Endothelial cell of umbilical vein (primary cell): ENCODE data around the gene F8A1. TPM values are rescaled to one million over a fixed set of nuclear protein-coding genes. Genes with fewer than 3 reads are reported as not detected.

Source experiments
- BruUV-seq: library from RNA; stranded (reverse); fragments of 400-500 nt; replicated peaks from 2 replicates; lab custom pipeline; 2021; lab: Mats Ljungman, UMichigan
- CTCF ChIA-PET: fragments of 300-600, 350-600 bp; sonication (Branson Sonifier 250); formaldehyde crosslinking; loops from one replicate; lab custom pipeline; 2021; ENCODE audit warnings: antibody characterized with exemption, inconsistent platforms; lab: Charles Lee
- POLR2A ChIA-PET: fragments of 300-600, 350-600 bp; sonication (Branson Sonifier 250); formaldehyde crosslinking; loops from one replicate; lab custom pipeline; 2021; ENCODE audit warnings: antibody characterized with exemption, inconsistent platforms; lab: Charles Lee
- DNase-seq: peaks from one replicate; pipeline ENCODE4 v3.0.0-alpha.2; 2011; ENCODE audit warnings: low read depth, low spot score
- FAIRE-seq: peaks from 2 replicates; lab custom pipeline; 2011; peaks lifted over from hg19 to GRCh38; lab: Jason Lieb, UNC
- H2AFZ ChIP-seq: 2 replicates; pipeline ENCODE4 v1.6.0; 2012; ENCODE audit warnings: low read depth, low read length, control low read depth, inconsistent platforms
- H3K27ac ChIP-seq: 2 replicates; pipeline ENCODE4 v1.5.1; 2011; ENCODE audit warnings: low read depth, mild to moderate bottlenecking, control low read depth, low read length, moderate library complexity; ENCODE audit not compliant: insufficient read depth
- H3K27me3 ChIP-seq, 2 experiments: 2 replicates each; pipeline versions ENCODE4 v1.6.0 to v1.6.1; 2011; ENCODE audit warnings: low read length in 2 of 2, mixed read lengths in 1 of 2; ENCODE audit not compliant: control insufficient read depth in 2 of 2, insufficient read depth in 2 of 2
- H3K36me3 ChIP-seq, 2 experiments: 2 replicates in 1 of 2; 3 replicates in 1 of 2; pipeline ENCODE4 v1.5.1; 2011; ENCODE audit warnings: low read length in 2 of 2, mild to moderate bottlenecking in 1 of 2, moderate library complexity in 1 of 2; ENCODE audit not compliant: control insufficient read depth in 2 of 2, insufficient read depth in 2 of 2; ENCODE audit errors: extremely low read depth in 1 of 2
- H3K4me1 ChIP-seq: 3 replicates; pipeline ENCODE4 v1.5.1; 2011; ENCODE audit warnings: mild to moderate bottlenecking, low read length; ENCODE audit not compliant: control insufficient read depth, insufficient read depth; ENCODE audit errors: extremely low read depth
- H3K4me2 ChIP-seq: 2 replicates; pipeline ENCODE4 v1.6.1; 2011; ENCODE audit warnings: low read length, control low read depth, mixed read lengths; ENCODE audit not compliant: insufficient read depth
- H3K4me3 ChIP-seq, 3 experiments: fragments of 200-600 bp in 1 of 3; sonication (generic), shearing (Covaris generic) in 1 of 3; replicated peaks in 1 of 3; 2 replicates each; pipeline ENCODE4 v1.5.1; 2011 to 2016; ENCODE audit warnings: control low read depth in 3 of 3, low read length in 3 of 3, mild to moderate bottlenecking in 2 of 3, inconsistent platforms in 1 of 3, low read depth in 1 of 3, moderate library complexity in 1 of 3; ENCODE audit not compliant: insufficient read depth in 1 of 3
- H3K79me2 ChIP-seq: 2 replicates; pipeline ENCODE4 v1.6.0; 2012; ENCODE audit warnings: low read length, inconsistent platforms; ENCODE audit not compliant: control insufficient read depth, insufficient read depth
- H3K9ac ChIP-seq: replicated peaks from 2 replicates; pipeline ENCODE3; 2011; ENCODE audit warnings: low read length, control low read depth; ENCODE audit not compliant: insufficient read depth; ENCODE audit errors: extremely low read depth
- H3K9me1 ChIP-seq: replicated peaks from 3 replicates; pipeline ENCODE4 v1.6.0; 2011; ENCODE audit warnings: mild to moderate bottlenecking, low read length; ENCODE audit not compliant: control insufficient read depth, insufficient read depth; ENCODE audit errors: extremely low read depth
- H3K9me3 ChIP-seq: replicated peaks from 2 replicates; pipeline ENCODE4 v1.5.1; 2012; ENCODE audit warnings: low read length, inconsistent platforms; ENCODE audit not compliant: control insufficient read depth, insufficient read depth
- H4K20me1 ChIP-seq: replicated peaks from 2 replicates; pipeline ENCODE3; 2011; ENCODE audit warnings: mild to moderate bottlenecking, low read length; ENCODE audit not compliant: control insufficient read depth, insufficient read depth; ENCODE audit errors: extremely low read depth
- EZH2 ChIP-seq: IDR thresholded peaks from 2 replicates; pipeline ENCODE4 v1.6.1; 2012; ENCODE audit warnings: borderline replicate concordance, low read depth, mild to moderate bottlenecking, moderate library complexity, low read length, inconsistent platforms; ENCODE audit not compliant: severe bottlenecking
- FOS ChIP-seq: IDR thresholded peaks from 2 replicates; pipeline ENCODE4 v1.6.1; 2011; ENCODE audit warnings: mild to moderate bottlenecking, low read length, moderate library complexity, borderline replicate concordance; ENCODE audit not compliant: insufficient read depth
- GATA2 ChIP-seq: IDR thresholded peaks from 2 replicates; pipeline ENCODE4 v1.7.0; 2011; ENCODE audit warnings: low read depth, mild to moderate bottlenecking, moderate library complexity, mixed read lengths, low read length; ENCODE audit not compliant: insufficient read length, insufficient read depth
- JUN ChIP-seq: IDR thresholded peaks from 2 replicates; pipeline ENCODE4 v1.6.1; 2011; ENCODE audit warnings: borderline replicate concordance, low read depth; ENCODE audit not compliant: insufficient read length, insufficient read depth
- MYC ChIP-seq: IDR thresholded peaks from one replicate; pipeline ENCODE4 v1.6.1; 2011; ENCODE audit warnings: mild to moderate bottlenecking, low read depth, low read length
- POLR2A ChIP-seq: IDR thresholded peaks from 2 replicates; pipeline ENCODE4 v1.6.1; 2012; ENCODE audit warnings: low read depth, mild to moderate bottlenecking, control low read depth, low read length
- POLR2AphosphoS5 ChIP-seq: IDR thresholded peaks from 2 replicates; pipeline ENCODE4 v1.6.1; 2012; ENCODE audit warnings: low read depth, mild to moderate bottlenecking, control low read depth, low read length, moderate library complexity; ENCODE audit not compliant: insufficient read depth
- dilution Hi-C: fragments of 300-500 bp; cut with MboI; formaldehyde crosslinking; loops from one replicate; pipeline ENCODE4 v1.15.0; 2019; ENCODE audit warnings: low sequenced_read_pairs; ENCODE audit not compliant: extremely low pct_ligation_motif_present
- intact Hi-C: fragments of 100-400 bp; cut with micrococcal nuclease; formaldehyde crosslinking; loops from one replicate; pipeline ENCODE4 v1.10.0; 2022
- polyA plus RNA-seq, 4 experiments: library from polyadenylated mRNA; depleted of rRNA in 3 of 4; stranded (reverse) in 3 of 4; unstranded in 1 of 4; fragments of >200 nt; gene quantifications; 2 replicates each; pipeline versions ENCODE4 v1.2.1 to v1.2.3, GENCODE V29; 2011 to 2012; ENCODE audit warnings: missing spikeins in 1 of 4
- total RNA-seq: library from RNA; stranded (reverse); gene quantifications from 2 replicates; pipeline ENCODE4 v1.2.3, GENCODE V29; 2021
- TF ChIP-seq, protein P1 (sequence below): IDR thresholded peaks from 2 replicates; pipeline ENCODE4 v1.6.1; 2011; ENCODE audit not compliant: insufficient read depth, insufficient read length
- TF ChIP-seq, protein P2 (sequence below), 2 donors: IDR thresholded peaks; 1 replicate in 1 of 2; 2 replicates in 1 of 2; pipeline ENCODE4 v1.5.1; 2011; ENCODE audit warnings: low read length in 2 of 2, mild to moderate bottlenecking in 2 of 2, moderate library complexity in 2 of 2, control low read depth in 1 of 2, inconsistent platforms in 1 of 2, low read depth in 1 of 2; ENCODE audit not compliant: insufficient read depth in 1 of 2; ENCODE audit errors: extremely low read depth in 1 of 2

F8A1 gene
- total and polyA plus RNA-seq, 2 donors (not counting 3 experiments of a cell fraction or from before 2014, with no cell fraction given), result 10.0 to 11.4 TPM

DNA sequence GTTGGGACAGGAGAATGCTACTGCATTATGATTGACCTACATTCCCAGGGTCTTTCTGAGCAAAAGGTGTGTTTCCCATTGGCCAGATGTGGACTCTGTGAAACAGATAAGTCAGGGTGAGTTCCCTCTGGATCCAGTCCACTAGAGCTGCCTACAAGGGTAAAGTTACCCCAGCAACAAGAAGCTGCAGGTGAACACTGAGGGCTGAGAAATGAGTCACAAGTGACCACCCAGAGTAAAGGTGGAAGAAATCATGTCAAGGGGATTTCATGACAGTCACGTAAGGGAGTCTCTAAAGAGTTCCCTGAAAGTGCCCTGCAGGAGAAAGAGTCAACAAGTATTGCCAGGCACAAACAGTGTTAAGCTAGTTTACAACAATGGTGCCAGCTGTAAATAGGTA is 16.3 kb downstream of the F8A1 start:
- Histone ChIP-seq H3K79me2 (no peaks in the 10 kb centered on the region), H3K36me3 (no peaks in the 10 kb centered on the region), H3K4me3 (no peak overlapping the region), H3K9me3 (no peaks in the 10 kb centered on the region), H3K4me1 (no peaks in the 10 kb centered on the region), H3K4me2 (no peak overlapping the region), H3K9ac (no peak overlapping the region), H3K27ac (no peak overlapping the region), H2AFZ (no peak overlapping the region), H3K9me1 (no peaks in the 10 kb centered on the region), H3K27me3 (peaks cover 5% of the 10 kb centered on the region in 2 experiments), H4K20me1 (no peaks in the 10 kb centered on the region)
- dilution Hi-C loops, result no loop called here
- CTCF ChIA-PET, result interaction anchor here (1.6 kb wide), 1 partner anchor 15 kb away, joined by 4 read pairs; no protein-coding TSS in a partner anchor
- intact Hi-C loops, result no loop called here
- DNase-seq (no peak), FAIRE-seq (no peak)
- no TSS peak for BruUV-seq
- TF ChIP-seq, protein P1, sequence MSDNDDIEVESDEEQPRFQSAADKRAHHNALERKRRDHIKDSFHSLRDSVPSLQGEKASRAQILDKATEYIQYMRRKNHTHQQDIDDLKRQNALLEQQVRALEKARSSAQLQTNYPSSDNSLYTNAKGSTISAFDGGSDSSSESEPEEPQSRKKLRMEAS, result no peak
- TF ChIP-seq POLR2A (no peak), GATA2 (no peak), MYC (no peak), FOS (no peak)
- TF ChIP-seq, protein P2, sequence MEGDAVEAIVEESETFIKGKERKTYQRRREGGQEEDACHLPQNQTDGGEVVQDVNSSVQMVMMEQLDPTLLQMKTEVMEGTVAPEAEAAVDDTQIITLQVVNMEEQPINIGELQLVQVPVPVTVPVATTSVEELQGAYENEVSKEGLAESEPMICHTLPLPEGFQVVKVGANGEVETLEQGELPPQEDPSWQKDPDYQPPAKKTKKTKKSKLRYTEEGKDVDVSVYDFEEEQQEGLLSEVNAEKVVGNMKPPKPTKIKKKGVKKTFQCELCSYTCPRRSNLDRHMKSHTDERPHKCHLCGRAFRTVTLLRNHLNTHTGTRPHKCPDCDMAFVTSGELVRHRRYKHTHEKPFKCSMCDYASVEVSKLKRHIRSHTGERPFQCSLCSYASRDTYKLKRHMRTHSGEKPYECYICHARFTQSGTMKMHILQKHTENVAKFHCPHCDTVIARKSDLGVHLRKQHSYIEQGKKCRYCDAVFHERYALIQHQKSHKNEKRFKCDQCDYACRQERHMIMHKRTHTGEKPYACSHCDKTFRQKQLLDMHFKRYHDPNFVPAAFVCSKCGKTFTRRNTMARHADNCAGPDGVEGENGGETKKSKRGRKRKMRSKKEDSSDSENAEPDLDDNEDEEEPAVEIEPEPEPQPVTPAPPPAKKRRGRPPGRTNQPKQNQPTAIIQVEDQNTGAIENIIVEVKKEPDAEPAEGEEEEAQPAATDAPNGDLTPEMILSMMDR (IDR thresholded peaks at IDR 0.05; ENCODE audit: extremely low read depth in 1 of 2, insufficient read depth in 1 of 2, low read depth in 1 of 2, low read length in 2 of 2), result no peak
- POLR2A ChIA-PET, result no interaction called here

DNA sequence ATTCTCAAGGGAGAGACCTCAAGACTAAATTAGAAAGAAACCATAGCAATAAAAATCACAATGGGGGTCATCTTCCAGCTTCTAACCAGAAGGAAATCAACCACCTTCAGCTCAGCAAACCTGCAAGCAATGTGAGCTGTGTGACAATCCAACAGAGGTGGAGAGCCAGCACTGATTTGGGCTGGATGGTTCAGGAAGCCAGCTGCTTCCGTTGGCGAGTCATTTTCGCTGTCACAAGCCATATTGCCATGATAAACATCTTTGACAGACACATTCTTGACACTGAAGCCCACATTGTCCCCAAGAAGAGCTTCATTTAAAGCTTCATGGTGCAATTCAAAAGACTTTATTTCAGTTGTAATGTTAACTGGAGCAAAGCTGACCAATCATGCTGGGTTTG is 22.7 kb downstream of the F8A1 start:
- Histone ChIP-seq H2AFZ (no peak overlapping the region), H3K9me1 (no peaks in the 10 kb centered on the region), H3K4me3 (no peak overlapping the region), H3K79me2 (no peaks in the 10 kb centered on the region), H3K36me3 (no peaks in the 10 kb centered on the region), H3K4me2 (no peak overlapping the region), H3K27me3 (peaks cover 0 to 4% of the 10 kb centered on the region in 2 experiments), H3K4me1 (no peaks in the 10 kb centered on the region), H4K20me1 (no peaks in the 10 kb centered on the region), H3K9me3 (no peaks in the 10 kb centered on the region), H3K9ac (no peak overlapping the region), H3K27ac (no peak overlapping the region)
- FAIRE-seq (no peak), DNase-seq (no peak)
- ChIA-PET POLR2A (no interaction called here), CTCF (interaction anchor here (3.0 kb wide), 1 partner anchor 9 kb away, joined by 22 read pairs; no protein-coding TSS in a partner anchor)
- dilution Hi-C loops, result no loop called here
- no TSS peak for BruUV-seq
- intact Hi-C loops, result no loop called here
- TF ChIP-seq JUN (no peak), EZH2 (no peak), POLR2AphosphoS5 (no peak), GATA2 (no peak), FOS (no peak), MYC (no peak), POLR2A (no peak)
- TF ChIP-seq, protein P1, result no peak
- TF ChIP-seq, protein P2 (IDR thresholded peaks at IDR 0.05; ENCODE audit: extremely low read depth in 1 of 2, insufficient read depth in 1 of 2, low read depth in 1 of 2, low read length in 2 of 2), result no peak
